Upper lobe of right lung (tissue), 1 donor: ENCODE data around the gene KLHL28. TPM values are rescaled to one million over a fixed set of nuclear protein-coding genes. Genes with fewer than 3 reads are reported as not detected.

Source experiments
- ATAC-seq: fragments of 200-7000 bp; cut with Tn5 transposase; one replicate; pipeline ENCODE4 v1.9.1; 2020; ENCODE audit warnings: mild to moderate bottlenecking, moderate library complexity
- DNase-seq: peaks from one replicate; pipeline ENCODE4 v3.0.0-alpha.2; 2020
- H3K27ac ChIP-seq: fragments of 200-600 bp; one replicate; pipeline ENCODE4 v1.8.0; 2022
- H3K27me3 ChIP-seq: fragments of 200-600 bp; one replicate; pipeline ENCODE4 v1.8.0; 2022; ENCODE audit warnings: mild to moderate bottlenecking
- H3K36me3 ChIP-seq: fragments of 200-600 bp; one replicate; pipeline ENCODE4 v1.8.0; 2022
- H3K4me1 ChIP-seq: fragments of 200-600 bp; one replicate; pipeline ENCODE4 v1.8.0; 2022
- H3K4me3 ChIP-seq: fragments of 200-600 bp; one replicate; pipeline ENCODE4 v1.8.0; 2022; ENCODE audit warnings: mild to moderate bottlenecking
- H3K9me3 ChIP-seq: fragments of 200-600 bp; one replicate; pipeline ENCODE4 v1.8.0; 2022
- CTCF ChIP-seq: fragments of 200-600 bp; IDR thresholded peaks from one replicate; pipeline ENCODE4 v1.8.0; 2022; ENCODE audit warnings: antibody characterized with exemption
- intact Hi-C: fragments of 100-400 bp; cut with DNase I; formaldehyde crosslinking; loops from one replicate; pipeline ENCODE4 v1.11.0; 2022
- total RNA-seq: library from RNA; stranded (reverse); fragmentation: NEBNext Ultra II Directional; extraction: Animal tissue kit (Norgen Biotek cat#: 25700); gene quantifications from one replicate; pipeline ENCODE4 v1.2.1, GENCODE V29; 2021
- donor health status: DM: no; HTN: yes; CAD: no; lungs with severe emphysema.

The KLHL28 gene
- total RNA-seq, 1 donor from 2014 or later: 12.4 TPM

- H3K4me1 ChIP-seq: peaks cover 48% of the 10 kb centered on the region
- intact Hi-C loops: no loop called here
- no peak for TF ChIP-seq CTCF
Measured at GRCh38 chr14:44960146-44960545, 1.6 kb downstream of the KLHL28 start.

GRCh38 chr14:44959538-44959937 is 2.2 kb downstream of the KLHL28 start:
- intact Hi-C loops: no loop called here
- Histone ChIP-seq H3K27ac (no peak overlapping the region), H3K27me3 (no peaks in the 10 kb centered on the region), H3K36me3 (no peaks in the 10 kb centered on the region), H3K4me1 (peaks cover 49% of the 10 kb centered on the region), H3K9me3 (no peaks in the 10 kb centered on the region), H3K4me3 (peak overlapping the region; percentile 79)
- TF ChIP-seq CTCF: no peak
- no peak for ATAC-seq
- DNase-seq: no peak

More at GRCh38 chr14:44960146-44960545, 1.6 kb downstream of the KLHL28 start:
- Histone ChIP-seq H3K27me3 (no peaks in the 10 kb centered on the region), H3K27ac (peak overlapping the region; percentile 5), H3K4me3 (peak overlapping the region; percentile 79), H3K9me3 (no peaks in the 10 kb centered on the region), H3K36me3 (no peaks in the 10 kb centered on the region)
- DNase-seq (no peak), ATAC-seq (no peak)

GRCh38 chr14:44956866-44957265 is 4.9 kb downstream of the KLHL28 start:
- H3K9me3 ChIP-seq: no peaks in the 10 kb centered on the region
- H3K27me3 ChIP-seq: no peaks in the 10 kb centered on the region
- peaks cover 37% of the 10 kb centered on the region for H3K4me1 ChIP-seq
- no peak overlapping the region for H3K4me3 ChIP-seq
- no peak overlapping the region for H3K27ac ChIP-seq
- peaks cover 1% of the 10 kb centered on the region for H3K36me3 ChIP-seq
- no peak for ATAC-seq
- TF ChIP-seq CTCF: no peak
- intact Hi-C loops: no loop called here
- no peak for DNase-seq

GRCh38 chr14:44955528-44955927 is 6.2 kb downstream of the KLHL28 start:
- intact Hi-C loops: no loop called here
- Histone ChIP-seq H3K27ac (no peak overlapping the region), H3K27me3 (no peaks in the 10 kb centered on the region), H3K4me1 (peaks cover 37% of the 10 kb centered on the region), H3K36me3 (peaks cover 10% of the 10 kb centered on the region), H3K4me3 (no peak overlapping the region), H3K9me3 (no peaks in the 10 kb centered on the region)
- no peak for DNase-seq
- no peak for TF ChIP-seq CTCF
- no peak for ATAC-seq

- Histone ChIP-seq H3K9me3 (no peaks in the 10 kb centered on the region), H3K4me1 (peaks cover 29% of the 10 kb centered on the region), H3K36me3 (peaks cover 10% of the 10 kb centered on the region), H3K27ac (no peak overlapping the region), H3K27me3 (no peaks in the 10 kb centered on the region), H3K4me3 (no peak overlapping the region)
- intact Hi-C loops: no loop called here
- DNase-seq (no peak), ATAC-seq (no peak)
- TF ChIP-seq CTCF: no peak
Measured at GRCh38 chr14:44954750-44955149, 7.0 kb downstream of the KLHL28 start.
